HL-60 (cell line): ENCODE measurements around the gene PCK1.

ENCODE experiments used
- DNase-seq, 2 experiments: peaks; one replicate each; pipeline ENCODE4 v3.0.0-alpha.2; 2010 to 2020; ENCODE audit warnings: low read depth in 1 of 2, low spot score in 1 of 2
- H3K27ac ChIP-seq: fragments of 250-450 bp; sonication (Bioruptor Pico); replicated peaks from 2 replicates; pipeline ENCODE4 v1.5.1; 2020; ENCODE audit warnings: mild to moderate bottlenecking, moderate library complexity
- H3K27me3 ChIP-seq: fragments of 250-450 bp; sonication (Bioruptor Pico); 2 replicates; pipeline ENCODE4 v1.5.1; 2021; ENCODE audit warnings: mild to moderate bottlenecking, moderate library complexity; ENCODE audit not compliant: insufficient read depth, poor library complexity, severe bottlenecking
- H3K4me3 ChIP-seq: replicated peaks from 2 replicates; pipeline ENCODE4 v1.5.1; 2011; ENCODE audit warnings: mild to moderate bottlenecking, control low read depth, low read length; ENCODE audit not compliant: insufficient read depth
- GABPA ChIP-seq: IDR thresholded peaks from 2 replicates; pipeline ENCODE4 v1.6.1; 2012; ENCODE audit warnings: low read depth
- POLR2AphosphoS5 ChIP-seq: IDR thresholded peaks from 2 replicates; pipeline ENCODE4 v1.6.1; 2012; ENCODE audit warnings: low read depth
- REST ChIP-seq: IDR thresholded peaks from 2 replicates; pipeline ENCODE4 v1.6.1; 2012; ENCODE audit warnings: low read depth; ENCODE audit not compliant: insufficient replicate concordance
- SPI1 ChIP-seq: IDR thresholded peaks from 2 replicates; pipeline ENCODE4 v1.6.1; 2012; ENCODE audit warnings: low read depth, mild to moderate bottlenecking, borderline replicate concordance
- TF ChIP-seq, protein P1 (sequence below): IDR thresholded peaks from one replicate; pipeline ENCODE4 v1.5.1; 2011; ENCODE audit warnings: low read length, control low read depth, inconsistent platforms; ENCODE audit not compliant: insufficient read depth

Gene PCK1

GRCh38 chr20:57524511-57525176 lies 36.3 kb upstream of the PCK1 start, which contains the start of gene CTCFL:
CTCFL (minus strand) TSS chr20:57525140; CDS start chr20:57524205, 935 bp downstream.
- no peak for DNase-seq
- H3K27ac ChIP-seq, result no peak within 1 kb of the TSS
- no peak for TF ChIP-seq REST
- TF ChIP-seq, protein P1, sequence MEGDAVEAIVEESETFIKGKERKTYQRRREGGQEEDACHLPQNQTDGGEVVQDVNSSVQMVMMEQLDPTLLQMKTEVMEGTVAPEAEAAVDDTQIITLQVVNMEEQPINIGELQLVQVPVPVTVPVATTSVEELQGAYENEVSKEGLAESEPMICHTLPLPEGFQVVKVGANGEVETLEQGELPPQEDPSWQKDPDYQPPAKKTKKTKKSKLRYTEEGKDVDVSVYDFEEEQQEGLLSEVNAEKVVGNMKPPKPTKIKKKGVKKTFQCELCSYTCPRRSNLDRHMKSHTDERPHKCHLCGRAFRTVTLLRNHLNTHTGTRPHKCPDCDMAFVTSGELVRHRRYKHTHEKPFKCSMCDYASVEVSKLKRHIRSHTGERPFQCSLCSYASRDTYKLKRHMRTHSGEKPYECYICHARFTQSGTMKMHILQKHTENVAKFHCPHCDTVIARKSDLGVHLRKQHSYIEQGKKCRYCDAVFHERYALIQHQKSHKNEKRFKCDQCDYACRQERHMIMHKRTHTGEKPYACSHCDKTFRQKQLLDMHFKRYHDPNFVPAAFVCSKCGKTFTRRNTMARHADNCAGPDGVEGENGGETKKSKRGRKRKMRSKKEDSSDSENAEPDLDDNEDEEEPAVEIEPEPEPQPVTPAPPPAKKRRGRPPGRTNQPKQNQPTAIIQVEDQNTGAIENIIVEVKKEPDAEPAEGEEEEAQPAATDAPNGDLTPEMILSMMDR, result no peak
- TF ChIP-seq SPI1, result no peak
- no peak for TF ChIP-seq POLR2AphosphoS5
- no peak for TF ChIP-seq GABPA
- H3K4me3 ChIP-seq, result no peak within 1 kb of the TSS
- no peaks in the 10 kb centered on the region for H3K27me3 ChIP-seq

GRCh38 chr20:57525328-57526086 lies 35.4 kb upstream of the PCK1 start:
- Histone ChIP-seq H3K27me3 (no peaks in the 10 kb centered on the region), H3K27ac (no peak overlapping the region), H3K4me3 (no peak overlapping the region)
- no peak for DNase-seq
- no peak for TF ChIP-seq SPI1
- no peak for TF ChIP-seq GABPA
- TF ChIP-seq REST, result no peak
- no peak for TF ChIP-seq POLR2AphosphoS5

DNA sequence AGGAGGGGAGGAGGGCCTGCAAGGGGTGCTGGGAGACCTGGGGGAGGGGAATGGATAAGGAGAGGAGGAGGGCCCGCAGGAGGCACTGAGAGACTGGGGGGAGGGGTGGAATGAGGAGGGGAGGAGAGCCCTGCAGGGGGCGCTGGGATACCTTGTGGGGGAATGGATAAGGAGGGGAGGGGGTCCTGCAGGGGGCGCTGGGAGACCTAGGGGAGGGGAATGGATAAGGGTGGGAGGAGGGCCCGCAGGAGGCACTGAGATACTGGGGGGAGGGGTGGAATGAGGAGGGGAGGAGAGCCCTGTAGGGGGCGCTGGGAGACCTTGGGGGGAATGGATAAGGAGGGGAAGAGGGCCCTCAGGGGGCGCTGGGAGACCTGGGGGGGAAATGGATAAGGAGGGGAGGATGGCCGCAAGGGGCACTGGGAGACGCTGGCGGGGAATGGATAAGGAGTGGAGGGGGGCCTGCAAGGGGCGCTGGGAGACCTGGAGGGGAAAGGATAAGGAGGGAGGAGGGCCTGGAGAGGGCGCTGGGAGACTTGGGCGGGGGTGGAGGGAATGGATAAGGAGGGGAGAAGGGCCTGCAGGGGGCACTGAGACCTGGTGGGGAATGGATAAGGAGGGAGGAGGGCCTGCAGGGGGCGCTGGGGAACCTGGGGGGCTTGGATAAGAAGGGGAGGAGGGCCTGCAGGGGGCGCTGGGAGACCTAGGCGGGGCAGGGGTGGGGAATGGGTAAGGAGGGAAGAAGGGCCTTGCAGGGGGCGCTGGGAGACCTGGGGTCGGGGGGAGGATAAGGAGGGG lies 34.6 kb upstream of the PCK1 start:
- DNase-seq, result no peak
- H3K27me3 ChIP-seq, result no peaks in the 10 kb centered on the region
- TF ChIP-seq REST, result no peak
- no peak for TF ChIP-seq POLR2AphosphoS5
- no peak for TF ChIP-seq SPI1
- no peak for TF ChIP-seq GABPA
- TF ChIP-seq, protein P1, result no peak

More for the DNA sequence above, 34.6 kb upstream of the PCK1 start:
- Histone ChIP-seq H3K27ac (no peak overlapping the region), H3K4me3 (no peak overlapping the region)
